Inflammatory macrophage (primary cell): ENCODE measurements around the gene FBLN2.

Experiments
- DNase-seq, 2 donors: peaks; one replicate each; pipeline ENCODE4 v3.0.0-alpha.2; 2020 to 2022

Gene FBLN2

DNA sequence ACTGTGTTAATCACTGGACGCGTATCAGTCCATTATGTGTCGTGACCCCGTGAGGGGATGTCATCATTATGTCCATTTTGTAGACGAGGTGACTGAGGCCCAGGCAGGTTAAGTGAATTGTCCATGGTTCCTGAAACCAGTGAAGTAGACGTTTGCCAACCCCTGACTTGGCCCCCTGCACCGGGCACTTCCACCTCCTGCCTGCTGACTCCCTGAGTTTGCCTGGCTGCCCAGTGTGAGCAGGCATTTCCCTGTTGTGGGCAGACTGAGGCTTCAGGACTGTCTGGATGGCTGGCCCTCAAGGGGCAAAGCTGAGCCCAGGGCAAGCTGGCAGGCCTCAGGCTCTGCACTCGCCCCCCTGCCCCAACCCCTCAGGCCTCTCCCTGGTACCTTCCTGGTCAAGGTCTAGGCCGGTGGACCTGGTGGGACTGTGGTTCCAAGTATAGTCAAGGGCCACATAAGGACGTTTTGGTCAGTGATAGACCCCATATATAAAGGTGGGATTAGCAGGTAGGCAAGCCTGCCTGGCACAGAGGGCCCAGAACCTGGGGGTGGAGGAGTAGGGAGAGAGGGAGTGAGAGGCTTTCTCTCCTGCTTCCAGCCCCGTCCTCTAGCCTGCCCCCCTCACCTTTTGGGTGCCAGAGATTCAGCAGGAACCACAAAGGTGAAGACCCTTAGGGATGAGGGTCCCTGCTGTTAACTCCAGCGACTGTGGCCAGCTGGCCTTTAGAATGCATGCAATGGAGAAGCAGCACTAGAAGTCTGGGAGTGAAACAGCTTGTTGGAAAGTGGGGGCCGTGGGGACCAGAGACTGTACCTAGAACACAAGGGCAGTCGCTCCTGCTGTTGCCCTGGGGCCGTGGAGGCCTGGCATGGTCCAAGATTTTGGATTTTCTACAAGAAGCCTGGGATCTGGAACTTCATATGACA lies 34.6 kb downstream of the FBLN2 start:
- no peak for DNase-seq

DNA sequence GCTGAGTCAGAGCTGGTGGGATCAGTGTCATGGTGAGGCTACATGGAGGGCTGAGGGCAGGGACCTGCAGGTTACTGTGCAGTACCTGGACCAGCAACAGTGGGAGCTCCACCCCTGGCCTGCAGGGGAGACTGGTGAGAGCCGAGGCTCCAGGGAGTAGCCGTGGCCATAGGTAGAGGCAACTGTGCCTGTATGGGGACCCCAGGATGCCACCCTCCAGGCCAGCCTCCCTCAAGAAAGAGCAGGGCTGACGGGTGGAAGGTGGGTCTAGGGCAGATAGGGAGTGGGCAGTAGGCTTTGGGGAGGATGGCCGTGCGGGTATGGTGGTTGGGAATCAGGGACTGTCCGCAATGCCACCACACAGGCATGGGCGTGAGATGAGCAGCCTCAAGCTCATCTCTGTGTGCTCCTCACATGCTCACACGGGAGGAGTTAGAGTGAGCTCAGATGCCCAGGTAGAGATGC lies 35.5 kb downstream of the FBLN2 start:
- DNase-seq, result no peak

DNA sequence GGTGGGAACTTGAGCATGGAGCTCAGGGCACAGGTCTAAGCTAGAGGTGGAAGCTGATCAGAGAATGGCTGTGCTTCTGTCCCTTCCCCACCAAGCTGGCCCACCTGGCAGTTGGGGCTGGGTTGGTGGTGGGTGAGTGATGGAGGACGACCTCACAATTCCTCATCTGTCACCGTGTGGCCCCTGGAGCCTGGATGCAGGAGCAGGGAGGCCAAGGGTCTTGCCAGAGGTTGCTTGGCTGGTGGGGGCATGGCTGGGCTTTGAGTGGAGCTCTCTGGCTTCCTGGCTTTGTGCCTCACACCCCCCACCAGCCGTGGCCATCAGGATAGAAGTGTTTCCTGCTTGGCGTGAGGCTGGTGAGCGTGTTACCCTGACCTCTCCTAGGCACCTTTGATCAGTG lies 36.0 kb downstream of the FBLN2 start:
- no peak for DNase-seq

- DNase-seq, result no peak
Observed at GRCh38 chr3:13587442-13587841, 38.5 kb downstream of the FBLN2 start.

DNA sequence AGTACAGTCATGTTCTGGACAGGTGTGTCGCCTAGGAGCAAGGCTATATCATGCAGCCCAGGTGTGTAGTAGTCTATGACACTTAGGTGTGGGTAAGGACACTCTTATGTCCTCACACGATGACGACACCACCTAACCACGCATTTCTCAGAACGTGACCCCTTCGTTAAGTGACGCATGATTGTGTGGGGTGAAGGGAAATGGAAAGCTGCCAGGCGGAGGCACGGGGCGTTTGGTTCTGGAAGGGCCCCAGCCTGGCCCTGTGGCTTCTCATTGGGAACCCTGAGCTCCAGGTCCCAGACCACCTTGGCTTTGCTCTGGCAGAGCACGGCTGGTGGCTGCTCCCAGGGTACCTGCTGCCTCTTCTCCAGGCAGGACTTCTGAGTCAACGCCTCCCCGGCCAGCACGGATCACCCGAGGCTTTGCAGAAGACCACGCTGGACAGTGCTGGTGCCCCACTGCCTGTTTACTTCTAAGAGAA lies 39.3 kb downstream of the FBLN2 start:
- no peak for DNase-seq

- no peak for DNase-seq
Observed at GRCh38 chr3:13588993-13589392, 40.1 kb downstream of the FBLN2 start.

- DNase-seq, result no peak
Observed at GRCh38 chr3:13590841-13591520, 42.1 kb downstream of the FBLN2 start.

DNA sequence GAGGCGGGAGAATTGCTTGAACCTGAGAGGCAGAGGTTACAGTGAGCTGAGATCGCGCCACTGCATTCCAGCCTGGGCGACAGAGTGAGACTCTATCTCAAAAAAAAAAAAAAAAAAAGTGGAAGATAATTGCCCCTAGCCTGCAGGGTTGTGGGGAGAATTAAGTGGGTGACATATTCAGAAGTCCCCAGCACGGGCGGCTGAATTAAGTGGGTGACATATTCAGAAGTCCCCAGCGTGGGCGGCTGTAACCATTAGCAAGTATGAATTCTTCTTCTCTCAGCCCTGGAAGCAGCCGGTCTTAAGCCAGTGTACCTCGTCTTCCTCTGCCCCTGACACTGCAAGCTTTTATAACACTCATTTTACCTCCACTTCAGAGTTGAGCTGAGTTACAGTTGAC lies 44.7 kb downstream of the FBLN2 start:
- no peak for DNase-seq

DNA sequence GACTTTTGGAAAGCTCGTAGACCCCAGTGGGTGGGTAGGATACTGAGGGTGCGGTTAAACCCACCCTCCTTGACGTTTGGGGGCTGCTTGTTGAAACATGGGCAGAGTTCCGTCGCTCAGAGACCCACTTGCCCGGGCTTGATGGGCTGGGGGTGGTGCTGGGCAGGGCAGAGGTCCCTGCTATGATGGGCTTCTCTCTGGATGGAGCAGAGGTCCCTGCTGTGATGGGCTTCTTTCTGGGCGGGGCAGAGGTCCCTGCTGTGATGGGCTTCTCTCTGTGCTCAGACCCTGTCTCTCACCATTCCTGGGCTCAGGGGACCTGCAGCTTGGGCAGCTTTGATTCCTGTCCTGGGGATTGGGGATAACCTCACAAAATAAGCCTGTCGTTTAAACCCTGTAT lies 45.2 kb downstream of the FBLN2 start:
- DNase-seq, result no peak

GRCh38 chr3:13594991-13595421 lies 46.1 kb downstream of the FBLN2 start:
- no peak for DNase-seq

GRCh38 chr3:13595485-13595884 lies 46.6 kb downstream of the FBLN2 start:
- DNase-seq, result no peak

- no peak for DNase-seq
Observed at GRCh38 chr3:13596426-13597205, 47.7 kb downstream of the FBLN2 start.

DNA sequence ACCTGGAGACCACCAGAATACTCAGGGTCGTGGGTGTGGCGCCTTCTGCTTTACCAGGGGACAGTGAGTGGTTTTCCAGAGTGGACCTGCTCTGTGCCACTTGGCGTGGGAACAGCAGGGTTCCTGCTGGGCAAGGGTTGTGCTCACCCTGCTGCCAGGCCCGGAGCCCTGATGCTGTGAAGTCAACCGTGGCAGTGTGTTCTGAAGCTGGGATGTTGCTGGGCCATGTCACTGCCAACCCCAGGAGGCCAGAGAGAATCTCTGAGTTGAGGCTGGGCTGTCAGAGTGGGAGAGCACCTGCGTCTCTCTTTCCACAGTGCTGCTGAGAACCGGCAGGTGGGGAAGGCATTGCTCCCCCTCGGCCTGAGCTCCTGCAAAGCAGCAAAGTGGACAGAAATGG lies 48.7 kb downstream of the FBLN2 start:
- DNase-seq, result no peak

DNA sequence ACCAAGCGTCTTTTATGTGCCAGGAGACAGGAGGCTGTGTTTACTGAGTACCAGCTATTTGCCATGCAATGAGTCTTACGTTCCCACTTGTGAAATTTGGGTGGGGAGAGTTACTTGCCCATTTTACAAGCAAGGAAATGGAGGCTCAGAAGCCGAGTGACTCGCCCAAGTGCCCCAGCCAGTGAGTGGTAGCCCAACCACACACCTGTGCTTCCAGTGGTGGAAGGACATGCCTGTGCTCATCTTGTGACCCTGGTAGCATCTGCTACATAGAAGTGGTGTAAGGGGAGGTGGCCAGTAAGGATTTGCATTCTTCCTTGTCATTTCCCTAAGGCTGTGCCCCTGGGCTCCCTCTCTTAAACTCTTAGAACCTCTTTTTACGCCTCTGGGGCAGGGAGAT lies 49.3 kb downstream of the FBLN2 start:
- no peak for DNase-seq

DNA sequence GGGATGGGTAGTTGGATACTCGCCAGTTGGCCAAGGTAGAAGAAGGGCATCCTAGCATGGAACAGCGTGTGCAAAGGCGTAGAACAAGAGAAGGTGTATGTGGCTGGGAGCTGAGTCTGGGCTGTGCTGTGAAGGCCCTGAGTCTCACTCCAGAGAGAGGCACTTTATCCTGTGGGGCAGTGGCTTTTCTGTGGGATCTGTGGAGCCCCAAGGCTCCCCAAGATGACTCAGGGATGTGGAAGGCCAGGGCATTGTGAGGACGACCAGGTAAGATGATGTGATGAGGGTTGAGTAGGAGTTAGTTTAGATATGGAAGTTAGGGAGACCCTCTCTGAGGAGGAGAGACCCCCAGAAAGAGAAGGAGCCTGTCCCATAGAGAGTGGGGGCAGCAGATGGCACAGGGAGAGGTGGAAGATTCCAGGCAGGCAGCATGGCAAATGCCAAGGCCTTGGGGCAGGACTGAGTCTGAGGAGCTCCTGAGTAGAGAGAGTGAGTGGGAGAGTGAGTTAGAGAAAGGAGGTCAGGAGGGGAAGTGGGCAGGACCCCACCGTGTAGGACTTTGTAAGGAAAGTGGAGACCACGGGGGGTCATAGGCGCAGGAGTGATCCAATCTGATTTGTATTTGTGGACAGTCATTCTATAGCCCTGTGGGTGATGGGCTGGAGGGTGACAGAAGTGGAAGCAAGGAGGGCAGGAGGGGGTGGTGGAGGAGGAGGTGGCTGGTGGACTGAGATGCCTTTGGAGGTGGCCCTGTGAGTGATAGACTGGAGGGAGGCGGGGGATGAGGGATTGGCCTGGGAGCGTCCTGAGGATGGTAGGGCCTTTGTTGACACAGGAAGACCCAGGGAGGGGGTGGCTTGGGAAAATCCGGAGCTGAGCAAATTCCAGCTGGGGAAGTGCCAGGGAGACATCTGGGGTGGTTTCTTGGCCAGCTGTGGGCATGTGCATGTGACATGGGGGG lies 50.3 kb downstream of the FBLN2 start:
- peak in 1 of 2 donors; percentile 11 for DNase-seq

DNA sequence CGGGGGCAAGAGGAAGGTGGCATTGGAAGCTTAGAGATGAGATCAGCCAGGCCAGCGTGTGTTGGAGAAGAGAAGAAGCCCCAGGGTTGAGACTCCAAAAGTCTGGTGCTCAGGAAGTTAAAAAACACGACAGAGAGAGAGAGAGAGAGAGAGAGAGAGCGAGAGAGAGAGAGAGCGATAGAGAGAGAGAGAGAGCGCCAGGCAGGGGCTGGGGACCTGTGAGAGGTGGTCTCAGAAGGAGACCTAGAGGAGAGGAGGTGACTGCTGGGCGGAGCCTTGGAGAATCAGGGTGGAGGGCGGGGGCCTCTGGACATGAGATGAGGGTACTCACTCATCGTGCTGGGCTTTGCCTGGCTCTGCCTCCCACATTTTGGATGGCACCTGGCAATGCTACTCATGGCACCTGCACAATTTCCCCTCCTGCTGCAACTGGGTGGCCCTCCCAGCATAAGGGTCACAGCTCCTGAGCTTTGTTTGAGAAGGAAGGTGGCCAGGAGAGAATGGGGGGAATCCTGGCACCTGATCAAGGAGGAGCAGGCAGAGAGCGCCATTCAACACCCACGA lies 51.0 kb downstream of the FBLN2 start:
- no peak for DNase-seq

GRCh38 chr3:13600950-13601691 lies 52.2 kb downstream of the FBLN2 start:
- no peak for DNase-seq

DNA sequence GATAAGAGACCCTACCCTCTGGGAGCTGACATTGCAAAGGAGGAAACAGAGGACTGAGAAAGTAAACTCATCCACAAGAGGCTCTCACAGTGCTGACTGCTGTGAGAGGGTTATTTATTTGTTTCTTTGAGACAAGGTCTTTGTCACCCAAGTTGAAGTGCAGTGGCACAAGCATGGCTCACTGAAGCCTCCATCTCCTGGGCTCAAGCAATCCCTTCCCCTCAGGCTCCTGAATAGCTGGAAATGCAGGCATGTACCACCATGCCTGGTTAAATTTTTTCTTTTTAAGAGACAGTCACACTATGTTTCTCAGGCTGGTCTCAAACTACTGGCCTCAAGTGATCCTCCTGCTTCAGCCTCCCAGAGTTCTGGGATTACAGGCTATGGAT lies 52.8 kb downstream of the FBLN2 start:
- DNase-seq, result no peak

- no peak for DNase-seq
Observed at GRCh38 chr3:13605555-13605954, 56.6 kb downstream of the FBLN2 start.

- no peak for DNase-seq
Observed at GRCh38 chr3:13607821-13608597, 59.1 kb downstream of the FBLN2 start.
